Kidney tubule cell (primary cell): Measurements from ENCODE around the gene NUDT3.
"Not testable (repeated sequence)": the region's sequence is repeated elsewhere in the genome, so short reads cannot be mapped to it uniquely, and the experiment has no call there.

Source experiments
- DNase-seq: peaks from one replicate; pipeline ENCODE4 v3.0.0-alpha.2; 2018; ENCODE audit warnings: low spot score

NUDT3 gene

GRCh38 chr6:34370361-34370760 lies 22.1 kb downstream of the NUDT3 start:
- no peak for DNase-seq

- DNase-seq, result no peak
These were observed 23.1 kb downstream of the NUDT3 start for GRCh38 chr6:34369385-34369784.

DNA sequence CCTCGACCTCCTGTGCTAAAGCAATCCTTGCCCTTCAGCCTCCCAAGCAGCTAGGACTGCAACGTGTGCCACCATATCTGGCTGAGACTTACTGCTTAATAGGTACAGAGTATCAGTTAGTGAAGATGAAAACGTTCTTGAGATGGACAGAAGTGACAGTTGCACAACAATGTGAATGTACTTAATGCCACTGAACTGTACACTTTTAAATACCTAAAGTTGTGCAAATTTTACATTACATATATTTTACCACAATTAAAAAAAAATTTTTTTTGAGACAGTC lies 25.9 kb downstream of the NUDT3 start:
- DNase-seq, result no peak

GRCh38 chr6:34365781-34366638 lies 26.5 kb downstream of the NUDT3 start:
- peak; percentile 75 for DNase-seq

DNA sequence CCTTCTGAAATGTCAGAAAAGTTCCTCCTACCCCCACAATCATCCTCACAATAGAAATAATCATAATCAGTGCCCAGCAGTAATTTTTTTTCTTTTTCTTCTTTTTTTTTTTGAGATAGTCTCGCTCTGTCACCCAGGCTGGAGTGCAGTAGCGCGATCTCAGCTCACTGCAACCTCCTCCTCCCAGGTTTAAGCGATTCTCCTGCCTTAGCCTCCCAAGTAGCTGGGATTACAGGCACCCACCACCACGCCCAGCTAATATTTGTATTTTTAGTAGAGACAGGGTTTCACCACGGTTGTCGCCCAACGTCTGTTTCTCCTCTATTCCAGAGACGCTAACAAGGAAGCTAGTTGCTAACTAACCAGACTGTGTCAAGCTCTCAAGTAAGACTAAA lies 28.8 kb downstream of the NUDT3 start:
- not testable (repeated sequence) for DNase-seq

- DNase-seq, result no peak
These were observed 29.4 kb downstream of the NUDT3 start for GRCh38 chr6:34362909-34363680.

DNA sequence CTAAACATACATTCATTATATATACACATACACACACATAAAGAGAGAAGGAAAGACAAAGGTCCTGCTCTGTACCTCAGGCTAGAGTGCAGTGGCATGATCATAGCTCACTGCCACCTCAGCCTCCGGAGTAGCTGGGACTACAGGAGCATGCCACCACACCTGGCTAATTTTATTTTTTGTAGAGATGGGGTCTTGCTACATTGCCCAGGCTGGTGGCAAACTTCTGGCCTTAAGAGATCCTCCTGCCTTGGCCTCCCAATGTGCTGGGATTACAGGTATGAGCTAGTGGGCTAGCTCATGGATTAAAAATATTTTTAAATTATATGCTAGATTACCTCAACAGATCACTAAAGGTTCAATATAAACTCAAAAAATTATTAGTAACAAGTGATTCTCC lies 30.3 kb downstream of the NUDT3 start:
- DNase-seq, result no peak

- no peak for DNase-seq
These were observed 31.9 kb downstream of the NUDT3 start for GRCh38 chr6:34360556-34360955.

- no peak for DNase-seq
These were observed 32.9 kb downstream of the NUDT3 start for GRCh38 chr6:34359418-34360158.

- no peak for DNase-seq
These were observed 34.0 kb downstream of the NUDT3 start for GRCh38 chr6:34358389-34358905.

DNA sequence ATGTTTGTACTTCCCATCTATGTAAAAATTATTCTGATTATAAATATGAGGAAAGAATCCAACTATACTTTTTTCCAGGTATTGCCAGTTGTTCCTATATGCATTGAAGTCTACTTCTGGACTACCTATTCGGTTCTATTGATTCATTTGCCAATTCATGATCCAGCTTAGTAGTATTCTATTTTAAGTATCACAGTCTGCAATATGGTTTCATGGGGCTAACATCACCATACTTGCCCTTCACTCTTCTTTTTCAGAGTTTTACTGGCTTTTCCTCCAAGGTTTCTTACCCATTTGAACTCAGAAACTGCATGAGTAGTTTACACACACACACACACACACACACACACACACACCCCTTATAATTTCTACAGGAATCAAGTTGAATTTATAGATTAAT lies 34.5 kb downstream of the NUDT3 start:
- no peak for DNase-seq

- DNase-seq, result no peak
These were observed 36.6 kb downstream of the NUDT3 start for GRCh38 chr6:34355889-34356288.

DNA sequence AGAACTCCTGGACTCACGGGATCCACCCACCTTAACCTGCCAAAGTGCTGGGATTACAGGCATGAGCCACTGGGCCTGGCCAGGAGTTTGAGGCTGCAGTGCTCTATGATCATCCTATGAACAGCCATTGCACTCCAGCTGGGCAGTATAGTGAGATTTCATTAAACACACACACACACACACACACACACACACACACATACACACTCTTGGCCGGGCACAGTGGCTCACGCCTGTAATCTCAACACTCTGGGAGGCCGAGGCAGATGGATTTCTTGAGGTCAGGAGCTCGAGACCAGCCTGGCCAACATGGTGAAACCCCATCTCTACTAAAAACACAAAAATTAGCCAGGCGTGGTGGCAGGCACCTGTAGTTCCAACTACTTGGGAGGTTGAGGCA lies 38.2 kb downstream of the NUDT3 start:
- DNase-seq, result not testable (repeated sequence)

- DNase-seq, result not testable (repeated sequence)
These were observed 38.9 kb downstream of the NUDT3 start for GRCh38 chr6:34353530-34353929.

- DNase-seq, result no peak
These were observed 40.0 kb downstream of the NUDT3 start for GRCh38 chr6:34352305-34352937.

GRCh38 chr6:34350934-34351217 lies 41.6 kb downstream of the NUDT3 start:
- DNase-seq, result no peak

GRCh38 chr6:34350137-34350933 lies 42.1 kb downstream of the NUDT3 start:
- no peak for DNase-seq

- DNase-seq, result no peak
These were observed 43.3 kb downstream of the NUDT3 start for GRCh38 chr6:34349211-34349610.

DNA sequence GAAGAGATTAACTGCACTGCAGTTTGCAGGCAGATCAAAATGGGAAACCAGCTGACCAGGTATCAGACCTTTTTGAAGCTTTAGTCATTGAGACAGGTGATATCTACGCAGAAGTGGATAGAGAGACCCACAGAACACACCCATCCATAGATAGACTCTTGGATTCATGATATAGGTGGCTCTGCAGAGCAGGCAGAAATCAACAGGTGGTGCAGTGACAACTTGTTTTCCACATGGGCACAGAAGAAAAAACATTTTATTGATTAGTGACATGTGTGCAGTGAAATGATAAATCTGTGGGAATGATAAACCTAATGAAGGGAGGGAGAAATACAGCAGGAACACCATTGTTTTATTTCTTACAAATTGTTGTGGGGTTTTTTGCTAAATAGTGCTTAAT lies 45.2 kb downstream of the NUDT3 start:
- no peak for DNase-seq

DNA sequence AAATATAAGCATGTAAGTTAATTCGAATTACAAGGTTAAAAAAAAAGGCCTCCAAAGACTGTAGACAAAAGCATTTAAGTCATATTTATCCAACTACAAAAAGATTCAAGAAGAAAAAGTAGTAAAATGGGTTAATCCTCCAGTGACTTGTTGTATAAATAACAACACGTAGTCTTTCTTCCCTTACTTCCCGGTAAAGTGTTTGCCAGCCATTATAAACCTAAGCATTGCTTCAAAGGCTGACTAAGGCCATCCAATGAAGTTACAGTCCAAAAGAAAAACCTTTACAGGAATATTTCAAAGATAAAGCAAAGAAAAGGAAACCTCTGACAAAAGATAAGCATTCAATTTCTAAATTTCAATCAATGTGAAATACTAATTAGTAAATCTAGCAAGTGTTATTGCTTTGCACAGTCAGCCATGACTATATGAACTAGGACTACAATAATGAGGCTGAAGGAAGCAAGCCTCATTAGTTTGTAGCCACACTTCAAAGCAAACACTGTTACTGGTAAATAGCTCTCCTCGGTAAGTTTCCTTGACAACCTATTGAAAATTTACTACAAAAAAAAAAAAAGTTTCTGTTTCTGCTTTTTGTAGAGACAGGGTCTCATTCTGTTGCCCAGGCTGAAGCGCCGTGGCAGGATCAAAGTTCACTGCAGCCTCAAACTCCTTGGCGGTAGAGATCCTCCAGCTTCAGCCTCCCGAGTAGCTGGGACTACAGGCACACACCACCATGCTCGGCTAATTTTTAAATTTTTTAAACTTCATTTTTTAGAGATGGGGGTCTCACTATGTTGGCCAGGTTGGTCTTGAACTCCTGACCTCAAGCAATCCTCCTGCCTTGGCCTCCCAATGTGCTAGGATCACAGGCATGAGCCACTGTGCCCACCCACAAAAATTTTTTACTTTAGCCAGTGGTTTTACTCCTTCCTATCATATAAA lies 46.0 kb downstream of the NUDT3 start:
- DNase-seq, result peak; percentile 21
